ENCODE data around the gene PRKG1. TPM values are rescaled to one million over a fixed set of nuclear protein-coding genes. Genes with fewer than 3 reads are reported as not detected.
"Not testable (repeated sequence)": the region's sequence is repeated elsewhere in the genome, so short reads cannot be mapped to it uniquely, and the experiment has no call there.

PRKG1 gene
- total and polyA plus RNA-seq, 2 experiments from 2014 or later = 10.7 to 21.8 TPM

DNA sequence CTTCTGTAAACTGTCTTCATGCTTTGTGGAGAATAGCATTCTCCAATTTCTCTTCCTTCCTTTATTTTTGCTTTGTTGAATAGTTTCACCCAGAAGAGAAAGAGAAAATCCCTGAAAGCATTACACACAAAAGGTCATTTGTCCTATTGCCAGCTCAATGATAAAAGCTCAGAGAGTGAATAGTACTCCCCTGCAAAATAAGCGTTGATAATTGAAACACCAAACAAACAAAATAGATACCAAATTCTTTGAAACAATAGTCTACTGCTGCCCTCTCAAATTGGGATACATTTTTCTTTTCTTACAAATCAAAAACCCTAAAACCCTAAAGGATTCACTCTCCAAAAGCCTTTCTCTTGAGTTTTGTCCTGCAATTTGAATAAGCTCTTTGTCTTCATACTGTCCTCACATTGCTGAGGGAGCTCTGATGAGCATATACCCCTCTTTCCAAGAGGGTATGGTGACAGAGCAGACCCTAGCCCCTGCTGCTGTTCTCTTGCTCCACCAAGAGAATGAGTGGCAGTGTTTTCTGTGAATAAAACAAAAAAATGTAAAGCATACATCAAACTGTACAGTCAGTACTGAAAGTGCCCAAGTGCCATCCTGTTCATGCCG is 490.7 kb downstream of the PRKG1 start:
- Histone ChIP-seq H3K9me2 (ENCODE audit: insufficient read depth) (no peaks in the 10 kb centered on the region), H4K20me1 (ENCODE audit: insufficient read depth) (no peaks in the 10 kb centered on the region), H3F3A (ENCODE audit: insufficient read depth) (no peaks in the 10 kb centered on the region), H3K36me3 (ENCODE audit: low read depth) (no peaks in the 10 kb centered on the region), H3K4me3 (no peak overlapping the region), H3K79me2 (ENCODE audit: insufficient read depth) (no peaks in the 10 kb centered on the region), H3K4me1 (ENCODE audit: insufficient read depth) (peaks cover 3% of the 10 kb centered on the region; the same call in 1 of the 2 replicates), H3K27me3 (replicated peaks; ENCODE audit: insufficient read depth) (no peaks in the 10 kb centered on the region), H3K27ac (no peak overlapping the region), H3K9me3 (ENCODE audit: low read depth) (no peaks in the 10 kb centered on the region), H2AFZ (no peak overlapping the region), H3K9ac (no peak overlapping the region), H3K4me2 (ENCODE audit: unreplicated experiment) (no peak overlapping the region)
- in situ Hi-C loops (cut with MboI) = no loop called here
- TF ChIP-seq EZH2 (IDR thresholded peaks at IDR 0.05; ENCODE audit: insufficient read depth, poor library complexity, severe bottlenecking) = no peak
- no peak for TF ChIP-seq EZH2phosphoT487 (IDR thresholded peaks at IDR 0.05; ENCODE audit: insufficient read depth, low read depth)
- no peak for DNase-seq
- 95 to 96% methylated on average over 2 of the region's 2 CpGs for WGBS, 2 experiments (ENCODE audit: low coverage in 1 of 2, low lambda C conversion rate in 2 of 2, missing lambda C conversion rate in 2 of 2)

DNA sequence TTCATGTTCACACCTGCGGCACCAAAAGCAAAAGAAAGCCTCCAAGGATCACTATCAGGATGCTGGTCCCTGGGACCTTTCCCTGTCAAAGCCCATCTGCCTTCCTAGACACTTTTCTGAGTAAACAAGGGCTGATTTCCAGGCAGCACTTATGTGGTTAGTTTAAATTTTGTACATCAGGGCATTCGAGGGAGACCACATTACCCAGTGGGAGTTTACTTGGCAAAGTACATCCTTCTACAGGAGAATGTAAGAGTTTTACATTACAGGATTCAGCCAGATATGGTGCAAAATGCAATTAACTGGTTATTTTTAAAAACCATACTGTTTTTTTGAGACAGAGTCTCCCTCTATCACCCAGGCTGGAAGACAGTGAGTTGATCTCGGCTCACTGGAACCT is 493.0 kb downstream of the PRKG1 start:
- in situ Hi-C loops (cut with MboI) = no loop called here

GRCh38 chr10:51569467-51569866 is 495.2 kb downstream of the PRKG1 start:
- Histone ChIP-seq H3K4me2 (ENCODE audit: unreplicated experiment) (no peak overlapping the region), H3K27me3 (replicated peaks; ENCODE audit: insufficient read depth) (no peaks in the 10 kb centered on the region), H3K79me2 (ENCODE audit: insufficient read depth) (no peaks in the 10 kb centered on the region), H4K20me1 (ENCODE audit: insufficient read depth) (no peaks in the 10 kb centered on the region), H3K4me3 (no peak overlapping the region), H3F3A (ENCODE audit: insufficient read depth) (no peaks in the 10 kb centered on the region), H3K4me1 (ENCODE audit: insufficient read depth) (no peaks in the 10 kb centered on the region), H3K27ac (no peak overlapping the region), H3K9me3 (ENCODE audit: low read depth) (no peaks in the 10 kb centered on the region), H2AFZ (no peak overlapping the region), H3K36me3 (ENCODE audit: low read depth) (no peaks in the 10 kb centered on the region), H3K9ac (no peak overlapping the region), H3K9me2 (ENCODE audit: insufficient read depth) (no peaks in the 10 kb centered on the region; the same call in 1 of the 2 replicates)
- no peak for DNase-seq
- TF ChIP-seq EZH2 (IDR thresholded peaks at IDR 0.05; ENCODE audit: insufficient read depth, poor library complexity, severe bottlenecking) = no peak
- TF ChIP-seq EZH2phosphoT487 (IDR thresholded peaks at IDR 0.05; ENCODE audit: insufficient read depth, low read depth) = no peak
- 91 to 96% methylated on average over 3 of the region's 3 CpGs for WGBS, 2 experiments (ENCODE audit: low coverage in 1 of 2, low lambda C conversion rate in 2 of 2, missing lambda C conversion rate in 2 of 2)
- in situ Hi-C loops (cut with MboI) = no loop called here

More for the DNA sequence above, 493.0 kb downstream of the PRKG1 start:
- Histone ChIP-seq H4K20me1 (ENCODE audit: insufficient read depth) (no peaks in the 10 kb centered on the region), H3K4me3 (no peak overlapping the region), H3K9me3 (ENCODE audit: low read depth) (no peaks in the 10 kb centered on the region), H3K9me2 (ENCODE audit: insufficient read depth) (no peaks in the 10 kb centered on the region; the same call in 1 of the 2 replicates), H3K36me3 (ENCODE audit: low read depth) (no peaks in the 10 kb centered on the region), H3K27me3 (replicated peaks; ENCODE audit: insufficient read depth) (no peaks in the 10 kb centered on the region), H3K27ac (no peak overlapping the region), H3K4me1 (ENCODE audit: insufficient read depth) (no peaks in the 10 kb centered on the region), H3K79me2 (ENCODE audit: insufficient read depth) (no peaks in the 10 kb centered on the region), H3F3A (ENCODE audit: insufficient read depth) (no peaks in the 10 kb centered on the region), H3K4me2 (ENCODE audit: unreplicated experiment) (no peak overlapping the region), H2AFZ (no peak overlapping the region), H3K9ac (no peak overlapping the region)
- 77 to 80% methylated on average over 3 of the region's 3 CpGs for WGBS, 2 experiments (ENCODE audit: low coverage in 1 of 2, low lambda C conversion rate in 2 of 2, missing lambda C conversion rate in 2 of 2)
- TF ChIP-seq EZH2 (IDR thresholded peaks at IDR 0.05; ENCODE audit: insufficient read depth, poor library complexity, severe bottlenecking) (no peak), EZH2phosphoT487 (IDR thresholded peaks at IDR 0.05; ENCODE audit: insufficient read depth, low read depth) (no peak)
- DNase-seq = no peak

DNA sequence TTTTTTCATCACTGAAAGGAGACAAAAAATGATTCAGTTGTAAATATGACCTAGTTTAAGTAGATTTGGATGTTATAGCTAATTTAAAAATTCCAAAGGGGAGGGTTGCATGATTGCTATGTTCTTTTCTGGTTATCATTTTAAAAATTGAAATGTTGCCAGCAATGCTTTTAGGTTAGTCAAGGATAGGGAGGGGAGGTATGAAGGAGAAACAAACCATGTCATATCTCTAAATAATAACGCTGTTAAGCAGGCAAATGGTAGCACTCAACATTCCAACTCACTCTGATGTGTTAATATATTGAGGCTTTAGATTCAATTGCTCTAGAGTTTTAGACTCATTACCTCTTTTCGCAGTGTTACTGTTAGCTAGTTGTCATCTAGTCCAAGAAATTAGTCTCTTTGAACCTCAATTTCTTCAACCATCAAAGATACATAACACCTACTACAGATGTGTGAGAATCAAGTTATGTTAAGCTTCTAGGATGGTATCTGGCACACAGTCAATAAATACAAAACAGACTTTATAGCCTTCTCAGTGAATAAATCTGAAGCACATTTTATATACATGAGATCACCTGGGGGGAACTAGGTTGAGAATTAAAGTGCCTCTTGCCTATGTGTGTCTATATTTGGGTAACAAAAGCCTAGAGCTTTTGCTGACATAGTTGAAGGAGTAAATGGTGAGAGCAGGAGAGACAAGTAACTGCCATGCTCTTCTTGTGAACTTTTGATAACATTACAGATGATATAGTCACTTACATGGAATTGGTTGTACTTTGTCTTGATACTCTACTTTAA is 500.2 kb downstream of the PRKG1 start:
- no peaks in the 10 kb centered on the region for H3K27me3 ChIP-seq (replicated peaks; ENCODE audit: insufficient read depth)
- no peaks in the 10 kb centered on the region; the same call in 1 of the 2 replicates for H3K9me2 ChIP-seq (ENCODE audit: insufficient read depth)
- H3K9ac ChIP-seq = no peak overlapping the region
- WGBS, 2 experiments (ENCODE audit: low coverage in 1 of 2, low lambda C conversion rate in 2 of 2, missing lambda C conversion rate in 2 of 2) = 94 to 99% methylated on average over 2 of the region's 2 CpGs
- H3K4me3 ChIP-seq = no peak overlapping the region
- no peaks in the 10 kb centered on the region for H3K36me3 ChIP-seq (ENCODE audit: low read depth)
- TF ChIP-seq EZH2 (IDR thresholded peaks at IDR 0.05; ENCODE audit: insufficient read depth, poor library complexity, severe bottlenecking) (no peak), EZH2phosphoT487 (IDR thresholded peaks at IDR 0.05; ENCODE audit: insufficient read depth, low read depth) (no peak)
- H3K79me2 ChIP-seq (ENCODE audit: insufficient read depth) = no peaks in the 10 kb centered on the region
- no peaks in the 10 kb centered on the region for H3K9me3 ChIP-seq (ENCODE audit: low read depth)
- H3K4me1 ChIP-seq (ENCODE audit: insufficient read depth) = no peaks in the 10 kb centered on the region
- H3K27ac ChIP-seq = no peak overlapping the region
- no peak overlapping the region for H2AFZ ChIP-seq
- H4K20me1 ChIP-seq (ENCODE audit: insufficient read depth) = no peaks in the 10 kb centered on the region
- H3K4me2 ChIP-seq (ENCODE audit: unreplicated experiment) = no peak overlapping the region
- DNase-seq = no peak
- in situ Hi-C loops (cut with MboI) = no loop called here
- no peaks in the 10 kb centered on the region for H3F3A ChIP-seq (ENCODE audit: insufficient read depth)

- H3K9me3 ChIP-seq (ENCODE audit: low read depth); H3K36me3 ChIP-seq (ENCODE audit: low read depth); H3F3A ChIP-seq (ENCODE audit: insufficient read depth); H3K9me2 ChIP-seq (ENCODE audit: insufficient read depth); H3K4me2 ChIP-seq (ENCODE audit: unreplicated experiment); H4K20me1 ChIP-seq (ENCODE audit: insufficient read depth); H3K9ac ChIP-seq; H2AFZ ChIP-seq; H3K27me3 ChIP-seq (replicated peaks; ENCODE audit: insufficient read depth); H3K27ac ChIP-seq; H3K4me3 ChIP-seq; H3K79me2 ChIP-seq (ENCODE audit: insufficient read depth); in situ Hi-C loops (cut with MboI); H3K4me1 ChIP-seq (ENCODE audit: insufficient read depth); DNase-seq: not testable (repeated sequence)
- WGBS, 2 experiments (ENCODE audit: low coverage in 1 of 2, low lambda C conversion rate in 2 of 2, missing lambda C conversion rate in 2 of 2) = 96 to 97% methylated on average over 6 of the region's 6 CpGs
Observed at GRCh38 chr10:51581196-51581595, 506.9 kb downstream of the PRKG1 start.

Measured in GM23248 (cell line).